Measurements from ENCODE around the gene GRAMD1B.

DNA sequence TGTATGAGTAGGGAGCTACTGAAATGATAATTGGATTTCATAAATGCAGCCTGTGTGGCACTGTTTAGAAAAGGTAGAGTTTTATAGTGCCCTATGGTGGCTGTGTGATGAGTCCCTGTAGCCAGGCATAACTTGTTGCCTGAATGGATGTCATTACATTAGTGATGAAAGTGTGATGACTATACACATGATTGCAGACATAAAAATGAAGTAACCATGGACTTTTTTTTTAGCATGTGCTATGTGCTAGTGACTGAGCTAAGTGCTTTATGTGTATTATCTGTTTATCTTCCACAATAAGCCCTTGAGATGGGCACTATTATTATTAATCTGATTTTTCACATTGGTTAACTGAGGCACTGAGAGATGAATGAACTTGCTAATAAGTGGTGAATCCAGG lies 13.5 kb upstream of the GRAMD1B start:
- no peak for TF ChIP-seq EZH2 (IDR thresholded peaks at IDR 0.05; ENCODE audit: borderline replicate concordance, insufficient read depth, low read depth, low read length, poor library complexity, severe bottlenecking)
- TF ChIP-seq, protein P1, sequence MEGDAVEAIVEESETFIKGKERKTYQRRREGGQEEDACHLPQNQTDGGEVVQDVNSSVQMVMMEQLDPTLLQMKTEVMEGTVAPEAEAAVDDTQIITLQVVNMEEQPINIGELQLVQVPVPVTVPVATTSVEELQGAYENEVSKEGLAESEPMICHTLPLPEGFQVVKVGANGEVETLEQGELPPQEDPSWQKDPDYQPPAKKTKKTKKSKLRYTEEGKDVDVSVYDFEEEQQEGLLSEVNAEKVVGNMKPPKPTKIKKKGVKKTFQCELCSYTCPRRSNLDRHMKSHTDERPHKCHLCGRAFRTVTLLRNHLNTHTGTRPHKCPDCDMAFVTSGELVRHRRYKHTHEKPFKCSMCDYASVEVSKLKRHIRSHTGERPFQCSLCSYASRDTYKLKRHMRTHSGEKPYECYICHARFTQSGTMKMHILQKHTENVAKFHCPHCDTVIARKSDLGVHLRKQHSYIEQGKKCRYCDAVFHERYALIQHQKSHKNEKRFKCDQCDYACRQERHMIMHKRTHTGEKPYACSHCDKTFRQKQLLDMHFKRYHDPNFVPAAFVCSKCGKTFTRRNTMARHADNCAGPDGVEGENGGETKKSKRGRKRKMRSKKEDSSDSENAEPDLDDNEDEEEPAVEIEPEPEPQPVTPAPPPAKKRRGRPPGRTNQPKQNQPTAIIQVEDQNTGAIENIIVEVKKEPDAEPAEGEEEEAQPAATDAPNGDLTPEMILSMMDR (IDR thresholded peaks at IDR 0.05), result no peak
